ENCODE results near the gene SOX9.

- no peak for TF ChIP-seq POLR2A (IDR thresholded peaks at IDR 0.05)
- no peak for TF ChIP-seq EP300 (IDR thresholded peaks at IDR 0.05; ENCODE audit: low read depth)
- TF ChIP-seq CTCF (IDR thresholded peaks at IDR 0.05), result no peak
Observed at GRCh38 chr17:72079700-72080099, 41.1 kb upstream of the SOX9 start.
